GM18870 (cell line): Measurements from ENCODE around the gene C1orf141.
A peak's percentile ranks its signal among the peaks of the same experiment; 100 is the strongest.
"Not testable (repeated sequence)": the region's sequence is repeated elsewhere in the genome, so short reads cannot be mapped to it uniquely, and the experiment has no call there.

Experiments used
- ATAC-seq: cut with Tn5 transposase; IDR thresholded peaks from one replicate; pipeline ENCODE4 v1.9.1; 2021; ENCODE audit warnings: moderate library complexity; ENCODE audit not compliant: unreplicated experiment

The C1orf141 gene

GRCh38 chr1:67089685-67090208, 45.0 kb downstream of the C1orf141 start:
- no peak for ATAC-seq

- no peak for ATAC-seq
Measured at GRCh38 chr1:67088440-67088839, 46.3 kb downstream of the C1orf141 start.

GRCh38 chr1:67085326-67085725, 49.4 kb downstream of the C1orf141 start:
- no peak for ATAC-seq

- ATAC-seq: no peak
Measured at GRCh38 chr1:67084765-67085318, 49.9 kb downstream of the C1orf141 start.

- no peak for ATAC-seq
Measured at GRCh38 chr1:67078291-67078690, 56.5 kb downstream of the C1orf141 start.

- no peak for ATAC-seq
Measured at GRCh38 chr1:67077593-67077992, 57.2 kb downstream of the C1orf141 start.

- ATAC-seq: no peak
Measured at GRCh38 chr1:67072749-67073148, 62.0 kb downstream of the C1orf141 start.

- ATAC-seq: not testable (repeated sequence)
Measured at GRCh38 chr1:67067655-67068054, 67.1 kb downstream of the C1orf141 start.

GRCh38 chr1:67062412-67062811, 72.4 kb downstream of the C1orf141 start:
- ATAC-seq: no peak

GRCh38 chr1:67061266-67061665, 73.5 kb downstream of the C1orf141 start:
- ATAC-seq: no peak

GRCh38 chr1:67060811-67061218, 74.0 kb downstream of the C1orf141 start:
- no peak for ATAC-seq

GRCh38 chr1:67059346-67059745, 75.4 kb downstream of the C1orf141 start:
- ATAC-seq: no peak

- ATAC-seq: no peak
Measured at GRCh38 chr1:67058761-67059160, 76.0 kb downstream of the C1orf141 start.

GRCh38 chr1:67058242-67058641, 76.5 kb downstream of the C1orf141 start:
- ATAC-seq: no peak

- peak; percentile 62 for ATAC-seq
Measured at GRCh38 chr1:67053785-67054772, 80.7 kb downstream of the C1orf141 start, which contains the start of gene SLC35D1. SLC35D1 (minus strand) TSS chr1:67054148; CDS start chr1:67054013, 135 bp downstream.

GRCh38 chr1:67053535-67053784, 81.3 kb downstream of the C1orf141 start:
- peak; percentile 25 for ATAC-seq

- ATAC-seq: peak; percentile 25
Measured at GRCh38 chr1:67052741-67053534, 81.8 kb downstream of the C1orf141 start.

- ATAC-seq: no peak
Measured at GRCh38 chr1:67051196-67051595, 83.6 kb downstream of the C1orf141 start.

- no peak for ATAC-seq
Measured at GRCh38 chr1:67044631-67045270, 90.0 kb downstream of the C1orf141 start.

GRCh38 chr1:67043366-67043765, 91.4 kb downstream of the C1orf141 start:
- no peak for ATAC-seq
